NOMO-1 (cell line): ENCODE data around the gene BCL2L11.

ENCODE experiments used
- DNase-seq, 2 experiments: peaks; one replicate each; lab custom pipeline; 2025; ENCODE audit not compliant: unreplicated experiment in 2 of 2; lab: John Stamatoyannopoulos, UW

BCL2L11 gene

GRCh38 chr2:111167076-111167862, 46.6 kb downstream of the BCL2L11 start:
- DNase-seq, result no peak

GRCh38 chr2:111167863-111168162, 47.1 kb downstream of the BCL2L11 start:
- no peak for DNase-seq

- DNase-seq, result no peak
These were observed 48.0 kb downstream of the BCL2L11 start for GRCh38 chr2:111168528-111169239.

GRCh38 chr2:111169268-111169667, 48.6 kb downstream of the BCL2L11 start:
- no peak for DNase-seq

- no peak for DNase-seq
These were observed 49.2 kb downstream of the BCL2L11 start for GRCh38 chr2:111169924-111170323.

GRCh38 chr2:111171337-111171930, 50.7 kb downstream of the BCL2L11 start:
- no peak for DNase-seq

GRCh38 chr2:111172666-111173065, 52.0 kb downstream of the BCL2L11 start:
- DNase-seq, result no peak

GRCh38 chr2:111173338-111173737, 52.6 kb downstream of the BCL2L11 start:
- DNase-seq, result no peak

- DNase-seq, result no peak
These were observed 53.1 kb downstream of the BCL2L11 start for GRCh38 chr2:111173856-111174255.

GRCh38 chr2:111175615-111176014, 54.9 kb downstream of the BCL2L11 start:
- no peak for DNase-seq

GRCh38 chr2:111176388-111176787, 55.7 kb downstream of the BCL2L11 start:
- no peak for DNase-seq

- DNase-seq, result peak in 1 of 2 experiments; percentile 29
These were observed 56.2 kb downstream of the BCL2L11 start for GRCh38 chr2:111176867-111177266.

GRCh38 chr2:111178296-111178695, 57.6 kb downstream of the BCL2L11 start:
- no peak for DNase-seq

GRCh38 chr2:111178730-111179405, 58.2 kb downstream of the BCL2L11 start:
- no peak for DNase-seq

GRCh38 chr2:111182121-111182520, 61.4 kb downstream of the BCL2L11 start:
- no peak for DNase-seq

- no peak for DNase-seq
These were observed 62.0 kb downstream of the BCL2L11 start for GRCh38 chr2:111182740-111183139.

GRCh38 chr2:111184725-111185310, 64.1 kb downstream of the BCL2L11 start:
- DNase-seq, result no peak

- no peak for DNase-seq
These were observed 64.8 kb downstream of the BCL2L11 start for GRCh38 chr2:111185361-111186022.

- no peak for DNase-seq
These were observed 65.5 kb downstream of the BCL2L11 start for GRCh38 chr2:111186121-111186715.

GRCh38 chr2:111186933-111187332, 66.2 kb downstream of the BCL2L11 start:
- no peak for DNase-seq
